ENCODE measurements around the gene IL17RC.

Gene IL17RC

GRCh38 chr3:9876991-9877390 lies 39.9 kb upstream of the IL17RC start:
- H3K4me3 ChIP-seq (ENCODE audit: low read depth, low read length): no peak overlapping the region
- no peak for DNase-seq (ENCODE audit: low read depth, low spot score)
- TF ChIP-seq CTCF (IDR thresholded peaks at IDR 0.05; ENCODE audit: low read depth, low read length): no peak
- in situ Hi-C loops (cut with HindIII; ENCODE audit: low sequenced_read_pairs): no loop called here

GRCh38 chr3:9878700-9879099 lies 38.2 kb upstream of the IL17RC start:
- in situ Hi-C loops (cut with HindIII; ENCODE audit: low sequenced_read_pairs): no loop called here
- TF ChIP-seq CTCF (IDR thresholded peaks at IDR 0.05; ENCODE audit: low read depth, low read length): no peak

GRCh38 chr3:9879830-9880549 lies 36.9 kb upstream of the IL17RC start, which contains the start of gene CIDEC:
Gene CIDEC, minus strand, starts transcription at chr3:9880253. Its CDS starts 1,767 bp downstream, at chr3:9878486.
- in situ Hi-C loops (cut with HindIII; ENCODE audit: low sequenced_read_pairs): no loop called here
- TF ChIP-seq CTCF (IDR thresholded peaks at IDR 0.05; ENCODE audit: low read depth, low read length): no peak
- no peak within 1 kb of the TSS for H3K4me3 ChIP-seq (ENCODE audit: low read depth, low read length)
- no peak for DNase-seq (ENCODE audit: low read depth, low spot score)

More at GRCh38 chr3:9878700-9879099, 38.2 kb upstream of the IL17RC start:
- no peak for DNase-seq (ENCODE audit: low read depth, low spot score)
- no peak overlapping the region for H3K4me3 ChIP-seq (ENCODE audit: low read depth, low read length)

- in situ Hi-C loops (cut with HindIII; ENCODE audit: low sequenced_read_pairs): no loop called here
- H3K4me3 ChIP-seq (ENCODE audit: low read depth, low read length): no peak overlapping the region
- DNase-seq (ENCODE audit: low read depth, low spot score): no peak
- TF ChIP-seq CTCF (IDR thresholded peaks at IDR 0.05; ENCODE audit: low read depth, low read length): no peak
Measured at GRCh38 chr3:9881441-9881840, 35.5 kb upstream of the IL17RC start.

GRCh38 chr3:9883706-9884554 lies 33.0 kb upstream of the IL17RC start:
- H3K4me3 ChIP-seq (ENCODE audit: low read depth, low read length): no peak overlapping the region
- in situ Hi-C loops (cut with HindIII; ENCODE audit: low sequenced_read_pairs): no loop called here
- DNase-seq (ENCODE audit: low read depth, low spot score): peak; percentile 33
- TF ChIP-seq CTCF (IDR thresholded peaks at IDR 0.05; ENCODE audit: low read depth, low read length): no peak

- H3K4me3 ChIP-seq (ENCODE audit: low read depth, low read length): no peak overlapping the region
- TF ChIP-seq CTCF (IDR thresholded peaks at IDR 0.05; ENCODE audit: low read depth, low read length): no peak
- peak; percentile 68 for DNase-seq (ENCODE audit: low read depth, low spot score)
- in situ Hi-C loops (cut with HindIII; ENCODE audit: low sequenced_read_pairs): no loop called here
Measured at GRCh38 chr3:9884555-9885165, 32.2 kb upstream of the IL17RC start.

Measured in astrocyte of the spinal cord (primary cell).